HG03108 (cell line): ENCODE measurements around the gene KCNJ6.
"Not testable (repeated sequence)": the region's sequence is repeated elsewhere in the genome, so short reads cannot be mapped to it uniquely, and the experiment has no call there.

Experiments used
- ATAC-seq: cut with Tn5 transposase; IDR thresholded peaks from one replicate; pipeline ENCODE4 v1.9.1; 2021; ENCODE audit warnings: moderate library complexity; ENCODE audit not compliant: unreplicated experiment

KCNJ6 gene

GRCh38 chr21:37916310-37917051 is at the start of gene KCNJ6:
TSS of gene KCNJ6 (minus strand) at chr21:37916457. CDS start at chr21:37840682, 75,775 bp downstream.
- ATAC-seq, result no peak

- no peak for ATAC-seq
Measured at GRCh38 chr21:37965088-37965805, 49.0 kb upstream of the KCNJ6 start.

- ATAC-seq, result no peak
Measured at GRCh38 chr21:37958537-37958936, 42.3 kb upstream of the KCNJ6 start.

GRCh38 chr21:37956772-37957171 is 40.5 kb upstream of the KCNJ6 start:
- no peak for ATAC-seq

GRCh38 chr21:37945036-37945435 is 28.8 kb upstream of the KCNJ6 start:
- ATAC-seq, result no peak

GRCh38 chr21:37944496-37944895 is 28.2 kb upstream of the KCNJ6 start:
- no peak for ATAC-seq

GRCh38 chr21:37940691-37941090 is 24.4 kb upstream of the KCNJ6 start:
- no peak for ATAC-seq

- ATAC-seq, result no peak
Measured at GRCh38 chr21:37939838-37940237, 23.6 kb upstream of the KCNJ6 start.

- no peak for ATAC-seq
Measured at GRCh38 chr21:37939251-37939650, 23.0 kb upstream of the KCNJ6 start.

GRCh38 chr21:37937668-37938067 is 21.4 kb upstream of the KCNJ6 start:
- ATAC-seq, result no peak

GRCh38 chr21:37936010-37936785 is 19.9 kb upstream of the KCNJ6 start:
- ATAC-seq, result no peak

GRCh38 chr21:37932936-37933335 is 16.7 kb upstream of the KCNJ6 start:
- no peak for ATAC-seq

GRCh38 chr21:37927711-37928110 is 11.5 kb upstream of the KCNJ6 start:
- ATAC-seq, result no peak

- no peak for ATAC-seq
Measured at GRCh38 chr21:37921091-37921490, 4.8 kb upstream of the KCNJ6 start.

GRCh38 chr21:37920302-37920701 is 4.0 kb upstream of the KCNJ6 start:
- ATAC-seq, result not testable (repeated sequence)

GRCh38 chr21:37917612-37918011 is 1.4 kb upstream of the KCNJ6 start:
- ATAC-seq, result no peak

GRCh38 chr21:37915941-37916309 is 332 bp downstream of the KCNJ6 start:
- no peak for ATAC-seq

GRCh38 chr21:37915497-37915911 is 753 bp downstream of the KCNJ6 start:
- no peak for ATAC-seq

- no peak for ATAC-seq
Measured at GRCh38 chr21:37912616-37913015, 3.6 kb downstream of the KCNJ6 start.

- ATAC-seq, result no peak
Measured at GRCh38 chr21:37909936-37910335, 6.3 kb downstream of the KCNJ6 start.

GRCh38 chr21:37908691-37909090 is 7.6 kb downstream of the KCNJ6 start:
- no peak for ATAC-seq

GRCh38 chr21:37907076-37907475 is 9.2 kb downstream of the KCNJ6 start:
- no peak for ATAC-seq
